Esophagus muscularis mucosa (tissue), 4 donors: Measurements from ENCODE around the gene EPAS1. TPM values are rescaled to one million over a fixed set of nuclear protein-coding genes. Genes with fewer than 3 reads are reported as not detected.

Experiments
- DNase-seq: peaks from one replicate; pipeline ENCODE4 v3.0.0-alpha.2; 2017; ENCODE audit errors: extremely low spot score
- H3K27ac ChIP-seq, 4 donors: fragments of 200-600 bp; sonication (generic); replicated peaks in 1 of 4; 1 replicate in 3 of 4; 2 replicates in 1 of 4; pipeline ENCODE4 v1.5.1; 2016 to 2019; ENCODE audit warnings: mild to moderate bottlenecking in 1 of 4
- H3K27me3 ChIP-seq, 4 donors: fragments of 200-600 bp; sonication (generic); one replicate each; pipeline versions ENCODE4 v1.5.1 to v1.6.0; 2016 to 2019
- H3K36me3 ChIP-seq, 4 donors: fragments of 200-600 bp; sonication (generic); one replicate each; pipeline ENCODE4 v1.5.1; 2016 to 2019
- H3K4me1 ChIP-seq, 4 donors: fragments of 200-600 bp; sonication (generic); one replicate each; pipeline ENCODE4 v1.5.1; 2016 to 2019
- H3K4me3 ChIP-seq, 4 donors: fragments of 200-600 bp; sonication (generic); 1 replicate in 2 of 4; 2 replicates in 2 of 4; pipeline ENCODE4 v1.5.1; 2016 to 2019; ENCODE audit warnings: mild to moderate bottlenecking in 4 of 4, moderate library complexity in 1 of 4
- H3K9me3 ChIP-seq, 4 donors: fragments of 200-600 bp; sonication (generic); 1 replicate in 3 of 4; 2 replicates in 1 of 4; pipeline ENCODE4 v1.5.1; 2016 to 2019
- EP300 ChIP-seq: sonication (generic); formaldehyde crosslinking; IDR thresholded peaks from one replicate; pipeline ENCODE4 v1.6.1; 2017; ENCODE audit warnings: antibody characterized with exemption
- POLR2A ChIP-seq: fragments of 450-650 bp; IDR thresholded peaks from one replicate; pipeline ENCODE4 v1.6.1; 2017; ENCODE audit warnings: antibody characterized with exemption, moderate library complexity, mild to moderate bottlenecking, low read depth
- POLR2AphosphoS5 ChIP-seq, 2 donors: sonication (generic); formaldehyde crosslinking; IDR thresholded peaks; one replicate each; pipeline ENCODE4 v1.6.1; 2017; ENCODE audit warnings: antibody characterized with exemption in 2 of 2
- WGBS: methylation state at CpG from one replicate; pipeline ENCODE4 v1.1.5; 2018; 5-methylcytosine and 5-hydroxymethylcytosine counted together
- intact Hi-C: fragments of 100-400 bp; cut with DNase I; formaldehyde crosslinking; loops from one replicate; pipeline ENCODE4 v1.15.1; 2023
- total RNA-seq, 4 donors: library from RNA; depleted of rRNA; stranded (reverse); fragments of >200 nt; gene quantifications; one replicate each; pipeline versions ENCODE4 v1.1.0 to v1.2.1, GENCODE V29; 2016
- TF ChIP-seq, protein P1 (sequence below), 3 experiments: fragments of 200-600 bp in 2 of 3; fragments of 450-650 bp in 1 of 3; sonication (generic) in 2 of 3; IDR thresholded peaks; one replicate each; pipeline ENCODE4 v1.5.1; 2017 to 2019; ENCODE audit warnings: antibody characterized with exemption in 3 of 3, mild to moderate bottlenecking in 2 of 3, moderate library complexity in 1 of 3

The EPAS1 gene
- total RNA-seq, 4 donors from 2014 or later = 113 to 225 (median 183) TPM

DNA sequence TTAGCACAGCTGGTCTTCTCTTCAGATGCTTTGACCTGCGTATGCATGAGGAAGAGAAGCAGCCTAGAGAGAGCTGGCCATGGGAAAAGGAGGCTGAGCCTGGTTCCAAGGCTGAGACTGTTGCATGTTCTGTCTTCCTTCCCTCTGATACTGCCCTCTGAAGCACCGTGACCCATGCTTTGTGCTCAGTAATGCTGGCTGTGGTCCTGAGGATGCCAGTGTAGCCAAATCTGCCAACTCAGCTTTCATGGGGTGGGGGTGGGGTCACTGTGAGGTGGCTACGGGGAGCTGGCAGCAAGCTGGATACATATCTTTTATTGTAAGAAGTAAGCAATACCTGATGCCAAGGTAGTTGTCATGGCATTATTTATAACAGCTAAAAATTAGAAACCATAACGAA lies 41.5 kb downstream of the EPAS1 start:
- intact Hi-C loops = no loop called here
- H3K36me3 ChIP-seq = no peaks in the 10 kb centered on the region
- peak overlapping the region in 1 of 4 donors; percentile 12 for H3K27ac ChIP-seq
- H3K4me1 ChIP-seq = peaks cover 69 to 93% (median 80%) of the 10 kb centered on the region in 4 donors
- DNase-seq = no peak
- H3K4me3 ChIP-seq = no peak overlapping the region
- no peak for TF ChIP-seq POLR2AphosphoS5 (IDR thresholded peaks at IDR 0.05)
- no peak for TF ChIP-seq POLR2A
- TF ChIP-seq, protein P1, sequence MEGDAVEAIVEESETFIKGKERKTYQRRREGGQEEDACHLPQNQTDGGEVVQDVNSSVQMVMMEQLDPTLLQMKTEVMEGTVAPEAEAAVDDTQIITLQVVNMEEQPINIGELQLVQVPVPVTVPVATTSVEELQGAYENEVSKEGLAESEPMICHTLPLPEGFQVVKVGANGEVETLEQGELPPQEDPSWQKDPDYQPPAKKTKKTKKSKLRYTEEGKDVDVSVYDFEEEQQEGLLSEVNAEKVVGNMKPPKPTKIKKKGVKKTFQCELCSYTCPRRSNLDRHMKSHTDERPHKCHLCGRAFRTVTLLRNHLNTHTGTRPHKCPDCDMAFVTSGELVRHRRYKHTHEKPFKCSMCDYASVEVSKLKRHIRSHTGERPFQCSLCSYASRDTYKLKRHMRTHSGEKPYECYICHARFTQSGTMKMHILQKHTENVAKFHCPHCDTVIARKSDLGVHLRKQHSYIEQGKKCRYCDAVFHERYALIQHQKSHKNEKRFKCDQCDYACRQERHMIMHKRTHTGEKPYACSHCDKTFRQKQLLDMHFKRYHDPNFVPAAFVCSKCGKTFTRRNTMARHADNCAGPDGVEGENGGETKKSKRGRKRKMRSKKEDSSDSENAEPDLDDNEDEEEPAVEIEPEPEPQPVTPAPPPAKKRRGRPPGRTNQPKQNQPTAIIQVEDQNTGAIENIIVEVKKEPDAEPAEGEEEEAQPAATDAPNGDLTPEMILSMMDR (IDR thresholded peaks at IDR 0.05) = no peak
- TF ChIP-seq EP300 = no peak
- H3K9me3 ChIP-seq = no peaks in the 10 kb centered on the region
- H3K27me3 ChIP-seq = no peaks in the 10 kb centered on the region
- WGBS = 24% methylated on average over 3 of the region's 4 CpGs

DNA sequence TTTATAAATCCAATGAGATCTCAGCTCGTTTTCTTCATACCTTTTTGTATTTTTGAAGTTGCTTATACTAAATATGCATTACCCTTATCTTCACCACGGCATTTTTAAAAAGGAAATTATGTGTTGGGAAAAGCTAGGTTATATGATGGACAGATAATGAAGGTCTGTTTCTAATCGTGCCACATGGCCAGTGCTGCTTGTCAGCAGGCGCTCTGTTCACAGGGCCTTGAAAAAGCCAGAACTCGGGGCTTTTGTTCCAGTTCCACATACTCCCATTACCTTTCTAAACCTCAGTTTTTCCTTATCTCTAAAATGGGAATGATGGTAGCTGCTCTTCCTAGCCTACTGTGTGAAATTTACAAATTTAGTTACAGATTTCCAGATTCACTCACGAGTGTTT lies 42.0 kb downstream of the EPAS1 start:
- H3K27ac ChIP-seq = peak overlapping the region in 2 of 4 donors; percentile 0 to 11
- TF ChIP-seq EP300 (no peak), POLR2AphosphoS5 (IDR thresholded peaks at IDR 0.05) (no peak), POLR2A (no peak)
- TF ChIP-seq, protein P1 (IDR thresholded peaks at IDR 0.05) = no peak
- H3K4me1 ChIP-seq = peaks cover 66 to 93% (median 80%) of the 10 kb centered on the region in 4 donors
- intact Hi-C loops = no loop called here
- no peaks in the 10 kb centered on the region for H3K36me3 ChIP-seq
- 74% methylated on average over 6 of the region's 6 CpGs for WGBS
- no peaks in the 10 kb centered on the region for H3K27me3 ChIP-seq
- no peaks in the 10 kb centered on the region for H3K9me3 ChIP-seq
- DNase-seq = no peak
- no peak overlapping the region for H3K4me3 ChIP-seq

DNA sequence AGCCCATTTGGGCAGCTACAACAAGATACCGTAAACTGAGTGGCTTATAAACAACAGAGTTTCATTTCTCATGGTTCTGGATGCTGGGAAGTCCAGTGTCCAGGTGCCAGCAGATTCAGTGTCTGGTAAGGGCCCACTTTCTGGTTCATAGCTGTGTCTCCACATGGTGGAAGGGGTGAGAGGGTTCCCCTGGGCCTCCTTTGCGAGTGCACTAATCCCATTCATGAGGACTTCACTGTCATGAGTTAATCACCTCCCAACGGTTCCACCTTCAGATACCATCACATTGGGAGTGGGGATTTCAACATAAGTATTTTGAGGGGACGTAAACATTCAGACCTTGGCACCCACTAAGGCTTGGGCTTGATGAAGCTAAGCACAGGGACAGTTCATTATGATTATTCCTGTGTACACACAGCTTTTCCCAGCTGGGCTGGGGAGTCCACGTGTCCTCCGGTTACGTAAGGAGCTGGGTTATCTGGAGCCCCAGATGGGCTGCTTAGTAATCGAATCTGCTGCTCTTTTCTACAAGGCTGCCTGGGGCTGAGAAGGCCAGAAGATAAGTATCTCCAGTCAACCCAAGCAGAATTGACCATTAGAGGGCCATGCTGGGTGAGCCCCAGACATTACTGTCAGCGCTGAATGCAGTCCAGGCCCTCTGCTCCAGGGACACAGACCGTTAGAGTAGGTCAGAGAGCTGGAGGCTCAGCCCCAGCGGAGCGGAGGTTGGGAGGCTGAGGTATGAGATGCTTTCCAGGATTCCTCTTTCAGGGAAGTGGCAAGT lies 42.7 kb downstream of the EPAS1 start:
- WGBS = 85% methylated on average over 10 of the region's 12 CpGs
- no peaks in the 10 kb centered on the region for H3K36me3 ChIP-seq
- peak overlapping the region in 3 of 4 donors; percentile 0 to 17 (median 11) for H3K27ac ChIP-seq
- H3K9me3 ChIP-seq = no peaks in the 10 kb centered on the region
- no peak overlapping the region for H3K4me3 ChIP-seq
- peaks cover 62 to 92% (median 78%) of the 10 kb centered on the region in 4 donors for H3K4me1 ChIP-seq
- no peaks in the 10 kb centered on the region for H3K27me3 ChIP-seq
- DNase-seq = no peak
- intact Hi-C loops = no loop called here
- TF ChIP-seq, protein P1 (IDR thresholded peaks at IDR 0.05) = no peak
- TF ChIP-seq POLR2AphosphoS5 (IDR thresholded peaks at IDR 0.05) = peak in 1 of 2 donors; percentile 8

DNA sequence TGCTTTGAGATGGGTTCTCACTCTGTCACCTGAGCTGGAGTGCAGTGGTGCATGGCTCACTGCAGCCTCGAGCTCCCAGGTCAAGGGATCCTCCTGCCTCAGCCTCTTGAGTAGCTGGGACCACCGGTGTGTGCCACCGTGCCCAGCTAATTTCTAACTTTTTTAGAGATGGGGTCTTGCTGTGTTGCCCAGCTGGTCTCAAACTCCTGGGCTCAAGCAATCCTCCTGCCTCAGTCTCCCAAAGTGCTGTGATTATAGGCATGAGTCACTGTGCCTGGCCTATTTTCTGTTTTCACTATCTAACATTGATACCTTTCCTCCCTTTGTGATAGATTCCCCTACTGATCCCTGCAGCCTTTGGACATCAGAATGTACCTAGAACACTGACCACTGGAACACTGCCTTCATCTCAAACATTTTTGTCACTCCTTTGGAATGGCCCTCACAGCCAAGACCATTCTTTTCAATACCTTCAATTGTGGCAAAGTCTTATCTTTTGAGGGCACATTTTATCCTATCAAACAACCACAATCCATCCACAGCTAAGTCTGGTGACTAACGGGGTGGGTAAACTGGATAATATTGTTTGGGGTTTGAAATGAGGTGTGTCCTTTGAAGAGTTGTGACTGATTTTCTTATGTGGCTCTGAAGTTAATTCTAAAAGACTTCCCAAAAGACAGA lies 43.7 kb downstream of the EPAS1 start:
- H3K27me3 ChIP-seq = no peaks in the 10 kb centered on the region
- H3K9me3 ChIP-seq = no peaks in the 10 kb centered on the region
- peaks cover 52 to 83% (median 73%) of the 10 kb centered on the region in 4 donors for H3K4me1 ChIP-seq
- H3K4me3 ChIP-seq = no peak overlapping the region
- intact Hi-C loops = no loop called here
- no peak for DNase-seq
- no peak for TF ChIP-seq POLR2A
- no peak for TF ChIP-seq EP300
- no peak for TF ChIP-seq POLR2AphosphoS5 (IDR thresholded peaks at IDR 0.05)
- peak overlapping the region in 2 of 4 donors; percentile 0 to 17 for H3K27ac ChIP-seq
- 99% methylated on average over 4 of the region's 4 CpGs for WGBS
- no peaks in the 10 kb centered on the region for H3K36me3 ChIP-seq

DNA sequence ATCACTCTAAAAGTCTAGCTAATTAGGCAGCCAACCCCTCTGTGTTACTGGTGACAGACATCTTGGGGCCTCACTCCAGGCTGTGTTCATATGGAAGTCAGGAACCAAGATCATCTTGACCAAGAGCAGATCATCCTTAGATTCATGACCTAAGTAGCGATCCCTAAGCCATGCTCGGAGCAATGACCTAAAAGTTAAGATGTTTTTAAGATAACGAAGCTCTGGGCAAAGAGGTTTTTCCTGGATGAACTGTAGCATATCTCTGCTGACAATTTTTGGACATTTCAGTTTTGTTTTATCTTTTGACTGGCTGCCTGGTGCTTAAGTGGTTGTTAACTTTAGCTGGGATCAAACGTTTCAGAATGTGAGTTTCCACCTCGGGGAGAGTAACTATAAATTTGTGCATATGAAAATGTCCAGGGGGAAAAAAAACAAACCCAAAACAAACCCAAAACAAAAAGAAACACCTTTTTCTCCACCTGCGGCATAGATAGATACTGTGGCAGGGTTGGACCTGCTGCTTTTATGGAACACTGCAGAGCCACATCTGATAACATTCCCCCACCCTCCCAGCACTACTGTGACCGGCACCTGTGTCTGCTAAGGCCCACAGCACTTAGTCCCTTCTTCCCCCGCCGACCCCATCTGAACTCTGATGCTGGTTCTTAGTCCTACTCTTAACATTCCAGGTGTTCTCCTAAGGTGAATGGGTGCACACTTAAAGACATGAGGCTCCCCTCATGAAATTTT lies 45.5 kb downstream of the EPAS1 start:
- H3K36me3 ChIP-seq = peaks cover 0 to 12% (median 10%) of the 10 kb centered on the region in 4 donors
- TF ChIP-seq POLR2AphosphoS5 (IDR thresholded peaks at IDR 0.05) (no peak), POLR2A (no peak), EP300 (no peak)
- TF ChIP-seq, protein P1 (IDR thresholded peaks at IDR 0.05) = no peak
- no peak overlapping the region for H3K27ac ChIP-seq
- intact Hi-C loops = no loop called here
- no peak for DNase-seq
- H3K4me1 ChIP-seq = peaks cover 39 to 77% (median 67%) of the 10 kb centered on the region in 4 donors
- no peaks in the 10 kb centered on the region for H3K9me3 ChIP-seq
- no peaks in the 10 kb centered on the region for H3K27me3 ChIP-seq
- WGBS = 87% methylated on average over 9 of the region's 9 CpGs
- no peak overlapping the region for H3K4me3 ChIP-seq
